MCF 10A (cell line): ENCODE results near the gene CLMP. TPM values are rescaled to one million over a fixed set of nuclear protein-coding genes. Genes with fewer than 3 reads are reported as not detected.

Experiments
- BruUV-seq: library from RNA; stranded (reverse); fragments of 400-500 nt; replicated peaks from 2 replicates; lab custom pipeline; 2021; lab: Mats Ljungman, UMichigan
- CTCF ChIA-PET: fragments of 300-600 bp; sonication (Branson Sonifier 250); formaldehyde crosslinking; extraction: SDS; loops from one replicate; lab custom pipeline; 2021; ENCODE audit warnings: antibody characterized with exemption, inconsistent platforms; lab: Yijun Ruan, JAX
- POLR2A ChIA-PET: fragments of 300-600, 350-650 bp; sonication (Branson Sonifier 250); formaldehyde crosslinking; extraction: SDS; loops from one replicate; lab custom pipeline; 2020; ENCODE audit warnings: antibody characterized with exemption, inconsistent platforms; lab: Yijun Ruan, JAX
- DNase-seq: peaks from one replicate; pipeline ENCODE4 v3.0.0-alpha.2; 2018; ENCODE audit not compliant: unreplicated experiment
- H3K27ac Mint-ChIP-seq: one replicate; pipeline ENCODE4 v1.8.0; 2022; ENCODE audit warnings: mild to moderate bottlenecking, low read depth, mixed read lengths; ENCODE audit not compliant: unreplicated experiment
- H3K27me3 Mint-ChIP-seq: one replicate; pipeline ENCODE4 v1.8.0; 2022; ENCODE audit warnings: mixed read lengths; ENCODE audit not compliant: insufficient read depth, unreplicated experiment
- H3K36me3 Mint-ChIP-seq: one replicate; pipeline ENCODE4 v1.8.0; 2022; ENCODE audit warnings: mild to moderate bottlenecking, moderate library complexity, mixed read lengths; ENCODE audit not compliant: insufficient read depth, unreplicated experiment
- H3K4me1 Mint-ChIP-seq: one replicate; pipeline ENCODE4 v1.8.0; 2022; ENCODE audit warnings: mixed read lengths; ENCODE audit not compliant: insufficient read depth, unreplicated experiment
- H3K4me3 Mint-ChIP-seq: one replicate; pipeline ENCODE4 v1.8.0; 2022; ENCODE audit warnings: mild to moderate bottlenecking, moderate library complexity, mixed read lengths; ENCODE audit not compliant: unreplicated experiment
- H3K9me3 Mint-ChIP-seq: one replicate; pipeline ENCODE4 v1.8.0; 2022; ENCODE audit warnings: mixed read lengths; ENCODE audit not compliant: unreplicated experiment
- CTCF ChIP-seq: fragments of 200-600 bp; IDR thresholded peaks from one replicate; pipeline ENCODE4 v1.8.0; 2022; ENCODE audit warnings: antibody characterized with exemption, mild to moderate bottlenecking; ENCODE audit not compliant: unreplicated experiment
- intact Hi-C: fragments of 100-400 bp; cut with micrococcal nuclease; formaldehyde crosslinking; loops from 2 replicates; pipeline ENCODE4 v1.14.1; 2022
- total RNA-seq: library from RNA; stranded (reverse); gene quantifications from 2 replicates; pipeline ENCODE4 v1.2.3, GENCODE V29; 2022

Gene CLMP
- total RNA-seq, 1 experiment from 2014 or later: 86.1 TPM

- no peak for TF ChIP-seq CTCF
- no peak for DNase-seq
- peaks cover 66% of the 10 kb centered on the region for H3K4me1 Mint-ChIP-seq
- ChIA-PET POLR2A (interaction anchor here (0.6 to 3.5 kb wide), 5 partner anchors 8 to 58 kb away, joined by 3 to 18 read pairs (median 5); partner anchors contain the start of gene CLMP), CTCF (interaction anchor here (0.6 to 1.8 kb wide), 5 partner anchors 15 to 274 kb away, joined by 3 to 11 read pairs (median 3); no protein-coding TSS in a partner anchor)
- H3K36me3 Mint-ChIP-seq: peaks cover 5% of the 10 kb centered on the region
- H3K27me3 Mint-ChIP-seq: no peaks in the 10 kb centered on the region
- intact Hi-C loops: no loop called here
- no peak overlapping the region for H3K4me3 Mint-ChIP-seq
- no peaks in the 10 kb centered on the region for H3K9me3 Mint-ChIP-seq
- H3K27ac Mint-ChIP-seq: peak overlapping the region; percentile 68
- no TSS peak for BruUV-seq
Observed at GRCh38 chr11:123181075-123181474, 14.0 kb downstream of the CLMP start.

- no peaks in the 10 kb centered on the region for H3K27me3 Mint-ChIP-seq
- peaks cover 5% of the 10 kb centered on the region for H3K36me3 Mint-ChIP-seq
- ChIA-PET POLR2A (interaction anchor here (0.6 to 3.5 kb wide), 7 partner anchors 9 to 67 kb away, joined by 3 to 18 read pairs (median 4); partner anchors contain the start of gene CLMP), CTCF (interaction anchor here (0.5 to 1.8 kb wide), 5 partner anchors 14 to 69 kb away, joined by 3 to 11 read pairs (median 3); no protein-coding TSS in a partner anchor)
- intact Hi-C loops: no loop called here
- no peak for TF ChIP-seq CTCF
- H3K9me3 Mint-ChIP-seq: no peaks in the 10 kb centered on the region
- DNase-seq: no peak
- H3K4me3 Mint-ChIP-seq: no peak overlapping the region
- peak overlapping the region; percentile 68 for H3K27ac Mint-ChIP-seq
- peaks cover 66% of the 10 kb centered on the region for H3K4me1 Mint-ChIP-seq
- BruUV-seq: no TSS peak
Observed at GRCh38 chr11:123180574-123180973, 14.5 kb downstream of the CLMP start.

DNA sequence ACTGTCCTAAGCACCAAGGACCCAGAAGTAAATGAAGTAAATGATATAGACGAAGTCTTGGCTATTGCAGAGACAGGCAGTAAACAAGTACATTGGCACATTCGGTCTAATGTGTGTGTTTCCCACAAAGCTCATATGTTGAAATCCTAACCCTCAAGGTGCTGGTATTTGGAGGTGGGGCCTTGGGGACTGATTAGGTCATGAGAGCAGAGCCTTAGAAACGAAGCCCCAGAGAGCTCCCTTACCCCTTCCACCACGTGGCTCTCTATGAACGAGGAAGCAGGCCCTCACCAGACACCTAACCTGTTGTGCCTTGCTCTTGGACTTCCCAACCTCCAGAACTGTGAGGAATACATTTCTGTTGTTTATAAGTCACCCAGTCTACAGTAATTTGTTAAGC is 14.9 kb downstream of the CLMP start:
- POLR2A ChIA-PET: interaction anchor here (0.6 to 3.5 kb wide), 8 partner anchors 9 to 118 kb away, joined by 3 to 18 read pairs (median 4); partner anchors contain the start of genes CLMP and HSPA8
- intact Hi-C loops: no loop called here
- CTCF ChIA-PET: interaction anchor here (0.5 to 1.8 kb wide), 7 partner anchors 18 to 124 kb away, joined by 3 to 11 read pairs (median 3); no protein-coding TSS in a partner anchor
- no peaks in the 10 kb centered on the region for H3K9me3 Mint-ChIP-seq
- peaks cover 64% of the 10 kb centered on the region for H3K4me1 Mint-ChIP-seq
- peak; percentile 92 for DNase-seq
- peaks cover 5% of the 10 kb centered on the region for H3K36me3 Mint-ChIP-seq
- BruUV-seq: no TSS peak
- peak overlapping the region; percentile 68 for H3K27ac Mint-ChIP-seq
- H3K27me3 Mint-ChIP-seq: no peaks in the 10 kb centered on the region
- H3K4me3 Mint-ChIP-seq: no peak overlapping the region
- no peak for TF ChIP-seq CTCF

- DNase-seq: no peak
- intact Hi-C loops: no loop called here
- ChIA-PET CTCF (interaction anchor here (0.9 to 1.8 kb wide), 6 partner anchors 16 to 124 kb away, joined by 3 to 11 read pairs (median 4); no protein-coding TSS in a partner anchor), POLR2A (interaction anchor here (1.0 to 3.5 kb wide), 5 partner anchors 10 to 118 kb away, joined by 3 to 18 read pairs (median 4); partner anchors contain the start of gene HSPA8)
- Mint-ChIP-seq H3K27ac (peak overlapping the region; percentile 68), H3K4me3 (no peak overlapping the region), H3K4me1 (peaks cover 64% of the 10 kb centered on the region), H3K9me3 (no peaks in the 10 kb centered on the region), H3K27me3 (no peaks in the 10 kb centered on the region), H3K36me3 (peaks cover 8% of the 10 kb centered on the region)
- TF ChIP-seq CTCF: no peak
- no TSS peak for BruUV-seq
Observed at GRCh38 chr11:123179586-123179985, 15.5 kb downstream of the CLMP start.
